Measurements from ENCODE around the gene SLC37A1.

Gene SLC37A1

DNA sequence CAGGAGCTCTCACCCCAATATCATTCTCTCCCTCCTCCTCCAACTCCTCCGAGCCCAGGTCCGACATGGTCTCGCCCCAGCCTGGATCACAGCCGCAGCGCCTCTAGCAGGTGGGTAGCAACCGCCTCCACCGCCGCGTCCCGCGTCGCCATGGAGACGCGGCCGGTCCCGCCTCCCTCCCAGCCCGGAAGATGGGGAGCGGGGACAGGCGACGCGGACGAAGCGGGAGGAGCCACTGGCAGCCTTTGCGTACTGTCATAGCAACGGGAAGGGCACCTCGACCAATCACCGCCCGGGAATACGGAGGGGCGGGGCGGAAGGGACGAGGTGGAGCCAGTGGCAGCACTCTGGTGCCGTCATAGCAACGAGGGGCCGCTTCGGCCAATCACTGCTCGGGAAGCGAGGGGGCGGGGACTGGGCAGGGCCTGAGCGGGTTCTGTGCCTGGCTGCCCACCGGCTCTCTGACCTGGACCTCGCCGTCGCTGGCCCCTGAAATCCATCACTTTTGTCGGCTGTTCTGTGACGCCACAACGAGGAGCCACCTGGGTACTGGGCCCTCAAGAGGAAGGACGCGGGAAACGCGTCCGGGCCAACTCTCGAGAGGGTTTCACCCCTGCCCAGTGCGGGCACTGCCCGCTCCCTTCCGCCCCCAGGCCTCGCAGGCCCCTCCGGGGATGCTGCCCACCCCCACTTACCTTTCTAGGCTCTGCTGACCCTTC, 17.4 kb upstream of the SLC37A1 start, which contains the start of gene RSPH1:
Gene RSPH1, minus strand, starts transcription at position 105 of the 719 bp plus-strand sequence. Its CDS starts 38 bp downstream, at position 67.
- peak; percentile 98 for DNase-seq (ENCODE audit: low read depth)
- peak within 1 kb of the TSS; percentile 72 for H3K4me3 ChIP-seq (replicated peaks; ENCODE audit: low read depth, low read length)
- TF ChIP-seq, protein P1, sequence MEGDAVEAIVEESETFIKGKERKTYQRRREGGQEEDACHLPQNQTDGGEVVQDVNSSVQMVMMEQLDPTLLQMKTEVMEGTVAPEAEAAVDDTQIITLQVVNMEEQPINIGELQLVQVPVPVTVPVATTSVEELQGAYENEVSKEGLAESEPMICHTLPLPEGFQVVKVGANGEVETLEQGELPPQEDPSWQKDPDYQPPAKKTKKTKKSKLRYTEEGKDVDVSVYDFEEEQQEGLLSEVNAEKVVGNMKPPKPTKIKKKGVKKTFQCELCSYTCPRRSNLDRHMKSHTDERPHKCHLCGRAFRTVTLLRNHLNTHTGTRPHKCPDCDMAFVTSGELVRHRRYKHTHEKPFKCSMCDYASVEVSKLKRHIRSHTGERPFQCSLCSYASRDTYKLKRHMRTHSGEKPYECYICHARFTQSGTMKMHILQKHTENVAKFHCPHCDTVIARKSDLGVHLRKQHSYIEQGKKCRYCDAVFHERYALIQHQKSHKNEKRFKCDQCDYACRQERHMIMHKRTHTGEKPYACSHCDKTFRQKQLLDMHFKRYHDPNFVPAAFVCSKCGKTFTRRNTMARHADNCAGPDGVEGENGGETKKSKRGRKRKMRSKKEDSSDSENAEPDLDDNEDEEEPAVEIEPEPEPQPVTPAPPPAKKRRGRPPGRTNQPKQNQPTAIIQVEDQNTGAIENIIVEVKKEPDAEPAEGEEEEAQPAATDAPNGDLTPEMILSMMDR (IDR thresholded peaks at IDR 0.05; ENCODE audit: low read length, missing control alignments) = no peak

DNA sequence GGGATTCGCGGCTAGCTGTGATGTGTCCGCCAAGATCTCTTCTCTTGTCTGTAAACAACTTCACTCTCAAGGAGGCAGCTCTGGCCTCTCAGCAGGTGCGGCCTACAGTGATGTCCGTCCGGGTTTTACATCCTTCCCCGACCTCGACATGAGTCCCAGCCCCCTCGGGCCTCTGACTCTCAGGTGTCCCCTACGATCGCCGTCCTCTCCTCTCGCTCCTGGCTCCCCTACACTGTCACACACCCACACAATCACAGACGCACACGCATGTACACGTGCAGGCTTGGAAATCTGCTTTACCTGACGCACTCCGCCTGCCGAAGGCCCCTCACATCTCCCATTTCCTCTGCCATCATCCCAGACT, 16.8 kb upstream of the SLC37A1 start:
- TF ChIP-seq, protein P1 (IDR thresholded peaks at IDR 0.05; ENCODE audit: low read length, missing control alignments) = no peak
- H3K4me3 ChIP-seq (replicated peaks; ENCODE audit: low read depth, low read length) = peak overlapping the region; percentile 72
- DNase-seq (ENCODE audit: low read depth) = no peak

DNA sequence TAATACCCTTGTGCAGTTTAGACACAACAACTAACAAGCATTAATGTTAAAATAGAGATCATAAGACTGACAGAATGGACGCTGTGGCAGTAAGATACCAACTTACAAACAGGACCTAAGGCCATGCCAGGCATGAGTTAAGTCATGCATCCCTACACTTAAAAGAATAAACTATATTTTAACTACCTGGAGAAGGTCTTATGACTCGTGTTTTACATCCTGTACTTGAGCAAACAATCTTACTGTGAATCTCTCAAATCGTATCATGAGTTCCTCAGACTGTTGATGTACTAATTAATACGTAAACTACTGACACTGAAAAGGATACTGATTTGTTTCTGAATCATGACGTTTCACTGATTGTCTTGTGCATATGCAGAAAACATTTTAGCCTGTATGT, 15.6 kb upstream of the SLC37A1 start:
- no peak for DNase-seq (ENCODE audit: low read depth)
- H3K4me3 ChIP-seq (replicated peaks; ENCODE audit: low read depth, low read length) = no peak overlapping the region
- TF ChIP-seq, protein P1 (IDR thresholded peaks at IDR 0.05; ENCODE audit: low read length, missing control alignments) = no peak

DNA sequence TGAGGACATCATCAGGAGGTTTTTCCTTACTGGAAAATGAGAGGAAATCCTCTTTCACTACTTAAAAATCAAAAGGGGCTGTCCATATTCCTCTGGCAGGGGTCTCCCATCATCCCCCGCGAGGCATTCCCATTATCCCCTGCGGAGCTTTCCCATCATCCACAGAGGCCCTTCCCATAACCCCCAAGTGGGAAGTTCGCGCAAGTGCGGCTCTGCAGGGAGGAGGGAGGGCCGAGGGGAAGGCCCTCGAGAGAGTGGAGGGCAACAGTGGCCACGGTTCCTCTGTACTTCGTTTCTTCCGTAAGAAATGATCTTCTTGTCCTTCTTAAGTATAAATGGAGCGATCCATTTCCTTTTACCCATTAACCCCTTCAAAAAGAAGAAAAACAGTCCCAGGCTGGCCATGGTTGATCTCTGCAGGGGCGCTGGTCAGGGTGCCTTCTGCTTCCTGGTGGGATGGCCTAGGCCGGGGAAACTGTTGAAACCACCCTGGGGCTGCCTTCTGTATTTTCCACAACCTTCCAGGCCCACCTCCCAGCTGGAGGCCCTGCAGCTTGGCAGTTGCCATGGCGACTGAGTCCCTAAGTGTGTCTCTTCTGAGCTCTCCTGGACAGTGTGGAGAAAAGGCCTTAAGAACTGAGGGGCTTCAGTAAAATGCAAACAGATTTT, 14.1 kb upstream of the SLC37A1 start:
- TF ChIP-seq, protein P1 (IDR thresholded peaks at IDR 0.05; ENCODE audit: low read length, missing control alignments) = no peak
- no peak for DNase-seq (ENCODE audit: low read depth)
- no peak overlapping the region for H3K4me3 ChIP-seq (replicated peaks; ENCODE audit: low read depth, low read length)

DNA sequence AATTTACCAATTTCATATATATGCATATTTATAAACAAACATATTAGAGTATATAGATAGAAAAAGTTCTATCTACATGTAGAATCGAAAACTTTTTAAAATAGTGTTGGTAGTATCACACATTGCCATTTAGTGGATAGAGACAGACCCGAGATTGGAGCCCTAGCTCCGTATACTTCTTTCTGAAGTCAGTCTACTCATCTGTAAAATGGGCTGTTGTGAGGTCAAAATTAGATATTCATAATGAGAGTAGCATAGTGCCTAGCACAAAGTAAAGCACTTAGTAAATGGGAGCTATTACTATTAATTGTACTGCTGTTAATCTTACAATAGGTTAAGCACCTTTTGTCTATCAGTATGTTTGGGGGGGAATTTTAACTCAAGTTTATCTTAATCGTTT, 13.4 kb upstream of the SLC37A1 start:
- no peak for DNase-seq (ENCODE audit: low read depth)
- H3K4me3 ChIP-seq (replicated peaks; ENCODE audit: low read depth, low read length) = no peak overlapping the region
- TF ChIP-seq, protein P1 (IDR thresholded peaks at IDR 0.05; ENCODE audit: low read length, missing control alignments) = no peak

DNA sequence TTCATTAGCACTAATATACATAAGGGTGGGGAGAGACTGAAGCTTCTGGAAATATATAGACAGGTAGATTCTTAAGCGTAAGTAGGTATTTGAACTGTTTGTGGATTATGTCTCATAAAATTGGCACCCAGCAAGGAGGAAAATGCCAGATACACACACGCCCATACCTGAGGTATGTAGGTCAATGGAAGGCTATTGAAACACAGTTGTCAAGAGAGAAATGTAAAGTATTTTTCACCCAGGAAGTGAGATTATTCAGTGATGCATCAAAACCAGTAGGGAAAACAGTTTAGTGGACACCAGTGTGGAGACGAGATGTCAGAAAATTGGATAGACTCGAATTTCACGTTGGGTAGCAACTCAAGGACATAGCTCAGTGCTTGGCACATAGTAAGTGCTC, 12.9 kb upstream of the SLC37A1 start:
- TF ChIP-seq, protein P1 (IDR thresholded peaks at IDR 0.05; ENCODE audit: low read length, missing control alignments) = no peak
- no peak overlapping the region for H3K4me3 ChIP-seq (replicated peaks; ENCODE audit: low read depth, low read length)
- no peak for DNase-seq (ENCODE audit: low read depth)

All from fibroblast of pulmonary artery (primary cell).